Breast epithelium (tissue), 3 donors: ENCODE results near the gene SLC50A1.

Experiments used
- CTCF ChIP-seq, 3 donors: fragments of 450-650 bp; IDR thresholded peaks; one replicate each; pipeline ENCODE4 v1.5.1; 2016 to 2017; ENCODE audit warnings: antibody characterized with exemption in 3 of 3, mild to moderate bottlenecking in 3 of 3, moderate library complexity in 3 of 3
- POLR2A ChIP-seq: fragments of 450-650 bp; IDR thresholded peaks from one replicate; pipeline ENCODE4 v1.6.1; 2016; ENCODE audit warnings: antibody characterized with exemption, mild to moderate bottlenecking, moderate library complexity

GRCh38 chr1:155174324-155175280, 39.0 kb downstream of the SLC50A1 start:
- no peak for TF ChIP-seq CTCF (IDR thresholded peaks at IDR 0.05)
- no peak for TF ChIP-seq POLR2A
